ENCODE data around the gene LRMDA.

Gene LRMDA

GRCh38 chr10:75474106-75474505 lies 42.7 kb downstream of the LRMDA start:
- no peak for TF ChIP-seq CTCF (IDR thresholded peaks at IDR 0.05; ENCODE audit: low read depth, low read length, missing control alignments)
- DNase-seq (ENCODE audit: low read depth): no peak

DNA sequence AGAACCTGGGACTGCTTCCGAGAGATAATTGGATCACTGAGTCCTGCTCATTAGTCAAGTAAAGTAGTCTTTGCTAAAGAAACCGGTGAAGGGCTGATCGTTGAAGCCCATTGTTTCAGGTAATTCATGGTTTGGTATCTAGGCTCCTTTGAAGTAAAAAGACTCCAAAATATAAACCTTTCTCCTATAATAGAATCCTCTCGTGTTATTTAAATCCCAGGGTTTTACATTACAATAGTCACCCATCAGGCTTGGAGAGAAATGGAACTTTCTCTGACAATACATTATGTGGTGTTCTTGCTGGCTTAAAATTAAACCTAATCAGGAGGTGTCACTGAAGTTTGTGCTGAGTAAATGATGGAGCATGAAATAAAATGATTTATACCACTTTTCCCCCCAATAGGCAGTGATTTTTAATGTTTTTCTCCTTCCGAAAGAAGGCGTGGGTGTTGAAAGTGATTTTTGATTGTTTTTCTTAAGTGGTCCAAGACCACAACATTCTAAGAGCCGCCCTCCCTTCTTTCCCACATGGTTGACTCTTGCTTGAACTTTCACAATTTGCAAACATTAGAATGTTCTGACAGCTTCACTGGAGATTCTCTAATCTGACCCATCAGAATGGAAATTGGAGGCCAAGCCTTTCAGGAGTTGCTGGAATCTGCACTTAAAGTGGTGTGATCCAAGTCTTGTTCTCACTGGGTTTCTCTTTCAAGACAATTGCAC lies 44.2 kb downstream of the LRMDA start:
- DNase-seq (ENCODE audit: low read depth): no peak
- TF ChIP-seq CTCF (IDR thresholded peaks at IDR 0.05; ENCODE audit: low read depth, low read length, missing control alignments): no peak
- H3K4me3 ChIP-seq (ENCODE audit: low read depth, low read length): no peak overlapping the region

More at GRCh38 chr10:75474106-75474505, 42.7 kb downstream of the LRMDA start:
- no peak overlapping the region for H3K4me3 ChIP-seq (ENCODE audit: low read depth, low read length)

GRCh38 chr10:75476569-75476968 lies 45.1 kb downstream of the LRMDA start:
- no peak for TF ChIP-seq CTCF (IDR thresholded peaks at IDR 0.05; ENCODE audit: low read depth, low read length, missing control alignments)

GRCh38 chr10:75476985-75477384 lies 45.6 kb downstream of the LRMDA start:
- no peak for TF ChIP-seq CTCF (IDR thresholded peaks at IDR 0.05; ENCODE audit: low read depth, low read length, missing control alignments)
- DNase-seq (ENCODE audit: low read depth): no peak
- no peak overlapping the region for H3K4me3 ChIP-seq (ENCODE audit: low read depth, low read length)

More at GRCh38 chr10:75476569-75476968, 45.1 kb downstream of the LRMDA start:
- H3K4me3 ChIP-seq (ENCODE audit: low read depth, low read length): no peak overlapping the region
- no peak for DNase-seq (ENCODE audit: low read depth)

- H3K4me3 ChIP-seq (ENCODE audit: low read depth, low read length): no peak overlapping the region
- DNase-seq (ENCODE audit: low read depth): no peak
- no peak for TF ChIP-seq CTCF (IDR thresholded peaks at IDR 0.05; ENCODE audit: low read depth, low read length, missing control alignments)
Observed at GRCh38 chr10:75477680-75478079, 46.3 kb downstream of the LRMDA start.

DNA sequence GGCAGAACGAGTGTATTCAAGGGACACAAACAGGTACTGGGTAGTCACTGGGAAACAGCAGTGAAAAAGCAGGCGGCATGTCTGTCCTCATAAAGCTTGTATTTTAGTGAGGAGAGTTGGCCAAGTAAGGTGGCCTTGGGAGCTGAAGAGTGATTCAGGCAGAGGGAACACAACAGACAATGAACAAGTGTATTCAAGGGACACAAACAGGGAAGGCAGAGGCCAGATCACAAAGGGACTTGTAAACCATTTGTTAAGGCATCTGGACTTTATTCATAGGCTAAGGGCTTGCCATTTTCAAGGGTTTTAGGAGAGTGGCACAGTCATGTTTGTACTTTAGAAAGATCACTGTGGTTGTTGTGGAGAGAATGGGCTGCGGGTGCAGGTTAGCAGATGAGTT lies 49.0 kb downstream of the LRMDA start:
- DNase-seq (ENCODE audit: low read depth): no peak
- no peak overlapping the region for H3K4me3 ChIP-seq (ENCODE audit: low read depth, low read length)
- no peak for TF ChIP-seq CTCF (IDR thresholded peaks at IDR 0.05; ENCODE audit: low read depth, low read length, missing control alignments)

DNA sequence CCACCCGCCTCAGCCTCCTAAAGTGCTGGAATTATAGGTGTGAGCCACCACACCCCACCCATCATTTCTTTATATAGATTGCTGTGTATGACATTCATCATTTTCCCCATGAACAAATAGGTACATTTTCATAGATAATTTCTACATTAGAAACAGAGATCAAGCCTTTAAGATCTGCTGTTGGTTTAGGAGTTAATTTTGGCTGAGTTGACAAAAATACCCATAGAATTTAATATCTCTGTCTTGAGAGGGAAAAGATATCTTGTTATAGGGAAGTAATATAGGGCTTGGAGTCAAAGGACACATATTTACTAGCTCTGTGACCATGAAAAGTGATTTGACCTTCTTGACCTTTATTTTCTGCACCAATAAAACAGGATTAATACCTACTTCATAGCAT lies 51.8 kb downstream of the LRMDA start:
- no peak for DNase-seq (ENCODE audit: low read depth)
- H3K4me3 ChIP-seq (ENCODE audit: low read depth, low read length): no peak overlapping the region
- no peak for TF ChIP-seq CTCF (IDR thresholded peaks at IDR 0.05; ENCODE audit: low read depth, low read length, missing control alignments)
